ENCODE data around the gene EXOC4.

Gene EXOC4

DNA sequence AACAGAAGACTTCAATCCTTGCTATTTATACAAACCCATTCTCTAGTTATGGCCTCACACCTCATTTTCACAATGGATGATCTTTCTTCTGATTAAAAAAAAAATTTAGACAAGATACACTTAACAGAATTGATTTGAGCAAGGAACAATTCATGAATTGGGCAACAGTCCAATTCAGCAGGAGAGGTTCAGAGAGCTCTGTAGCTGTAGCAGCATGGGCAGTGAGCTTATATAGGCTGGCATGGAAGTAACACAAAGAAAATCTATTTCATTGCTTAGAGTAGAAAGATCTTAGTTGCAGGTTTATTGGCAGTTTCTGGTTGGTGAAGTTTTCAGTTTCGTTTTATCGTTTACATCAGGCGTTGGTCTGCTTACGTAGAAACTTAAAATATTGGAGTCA, 851.3 kb downstream of the EXOC4 start:
- TF ChIP-seq, protein P1, sequence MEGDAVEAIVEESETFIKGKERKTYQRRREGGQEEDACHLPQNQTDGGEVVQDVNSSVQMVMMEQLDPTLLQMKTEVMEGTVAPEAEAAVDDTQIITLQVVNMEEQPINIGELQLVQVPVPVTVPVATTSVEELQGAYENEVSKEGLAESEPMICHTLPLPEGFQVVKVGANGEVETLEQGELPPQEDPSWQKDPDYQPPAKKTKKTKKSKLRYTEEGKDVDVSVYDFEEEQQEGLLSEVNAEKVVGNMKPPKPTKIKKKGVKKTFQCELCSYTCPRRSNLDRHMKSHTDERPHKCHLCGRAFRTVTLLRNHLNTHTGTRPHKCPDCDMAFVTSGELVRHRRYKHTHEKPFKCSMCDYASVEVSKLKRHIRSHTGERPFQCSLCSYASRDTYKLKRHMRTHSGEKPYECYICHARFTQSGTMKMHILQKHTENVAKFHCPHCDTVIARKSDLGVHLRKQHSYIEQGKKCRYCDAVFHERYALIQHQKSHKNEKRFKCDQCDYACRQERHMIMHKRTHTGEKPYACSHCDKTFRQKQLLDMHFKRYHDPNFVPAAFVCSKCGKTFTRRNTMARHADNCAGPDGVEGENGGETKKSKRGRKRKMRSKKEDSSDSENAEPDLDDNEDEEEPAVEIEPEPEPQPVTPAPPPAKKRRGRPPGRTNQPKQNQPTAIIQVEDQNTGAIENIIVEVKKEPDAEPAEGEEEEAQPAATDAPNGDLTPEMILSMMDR (IDR thresholded peaks at IDR 0.05): no peak
- H3K27ac ChIP-seq: no peak overlapping the region
- no peak for DNase-seq
- H3K4me3 ChIP-seq: no peak overlapping the region
- H3K27me3 ChIP-seq: no peaks in the 10 kb centered on the region
- H3K4me1 ChIP-seq: no peaks in the 10 kb centered on the region
- no peaks in the 10 kb centered on the region for H3K9me3 ChIP-seq
- no peaks in the 10 kb centered on the region for H3K36me3 ChIP-seq
- intact Hi-C loops (cut with DNase I; ENCODE audit: low total_unique reads): no loop called here

DNA sequence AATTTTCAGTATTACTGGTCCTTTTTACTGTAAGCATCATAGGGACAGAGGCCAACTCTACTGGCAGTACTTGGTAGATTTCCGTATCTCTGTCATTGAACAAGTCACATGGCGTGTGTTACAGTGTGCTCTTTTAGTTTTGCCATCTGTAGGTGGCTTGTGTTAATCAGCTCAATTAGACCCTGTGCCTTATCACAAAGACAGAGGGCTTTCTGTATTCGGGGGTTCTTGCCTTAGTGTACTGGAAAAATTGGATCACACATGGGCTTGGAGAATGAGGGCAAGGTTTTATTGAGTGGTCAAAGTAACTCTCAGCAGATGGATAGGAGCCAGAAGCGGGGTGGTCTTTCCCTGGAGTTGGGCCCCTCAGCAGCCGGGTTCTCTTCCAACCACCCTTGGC, 853.0 kb downstream of the EXOC4 start:
- intact Hi-C loops (cut with DNase I; ENCODE audit: low total_unique reads): no loop called here
- Histone ChIP-seq H3K27ac (no peak overlapping the region), H3K27me3 (no peaks in the 10 kb centered on the region), H3K36me3 (no peaks in the 10 kb centered on the region), H3K4me3 (no peak overlapping the region), H3K4me1 (no peaks in the 10 kb centered on the region), H3K9me3 (no peaks in the 10 kb centered on the region)
- TF ChIP-seq, protein P1 (IDR thresholded peaks at IDR 0.05): no peak
- DNase-seq: no peak

GRCh38 chr7:134108802-134109201, 855.9 kb downstream of the EXOC4 start:
- H3K27ac ChIP-seq: no peak overlapping the region
- intact Hi-C loops (cut with DNase I; ENCODE audit: low total_unique reads): no loop called here
- TF ChIP-seq, protein P1 (IDR thresholded peaks at IDR 0.05): no peak
- H3K4me3 ChIP-seq: no peak overlapping the region
- DNase-seq: no peak
- no peaks in the 10 kb centered on the region for H3K36me3 ChIP-seq
- H3K27me3 ChIP-seq: no peaks in the 10 kb centered on the region
- H3K4me1 ChIP-seq: no peaks in the 10 kb centered on the region
- H3K9me3 ChIP-seq: no peaks in the 10 kb centered on the region

GRCh38 chr7:134113655-134114054, 860.8 kb downstream of the EXOC4 start:
- H3K9me3 ChIP-seq: no peaks in the 10 kb centered on the region
- H3K4me3 ChIP-seq: no peak overlapping the region
- DNase-seq: no peak
- TF ChIP-seq, protein P1 (IDR thresholded peaks at IDR 0.05): no peak
- H3K4me1 ChIP-seq: no peaks in the 10 kb centered on the region
- intact Hi-C loops (cut with DNase I; ENCODE audit: low total_unique reads): loop anchor here (2.0 kb wide), 1 partner anchor 15 kb away; no protein-coding TSS in a partner anchor
- H3K27ac ChIP-seq: no peak overlapping the region
- H3K27me3 ChIP-seq: no peaks in the 10 kb centered on the region
- H3K36me3 ChIP-seq: no peaks in the 10 kb centered on the region

DNA sequence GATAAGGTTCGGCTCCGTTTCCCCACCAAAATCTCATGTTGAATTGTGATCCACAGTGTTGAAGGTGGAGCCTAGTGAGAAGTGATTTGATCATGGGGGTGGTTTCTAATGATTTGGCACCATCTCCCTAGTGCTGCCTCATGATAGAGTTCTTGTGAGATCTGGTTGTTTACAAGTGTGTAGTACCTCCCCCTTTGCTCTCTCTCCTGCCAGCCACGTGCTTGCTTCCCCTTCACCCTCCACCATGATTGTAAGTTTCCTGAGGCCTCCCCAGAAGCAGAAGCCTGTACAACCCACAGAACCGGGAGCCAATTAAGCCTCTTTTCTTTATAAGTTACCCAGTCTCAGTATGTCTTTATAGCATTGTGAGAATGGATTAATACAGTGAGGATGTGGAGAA, 862.1 kb downstream of the EXOC4 start:
- H3K36me3 ChIP-seq: no peaks in the 10 kb centered on the region
- no peaks in the 10 kb centered on the region for H3K9me3 ChIP-seq
- no peaks in the 10 kb centered on the region for H3K4me1 ChIP-seq
- TF ChIP-seq, protein P1 (IDR thresholded peaks at IDR 0.05): no peak
- no peak overlapping the region for H3K4me3 ChIP-seq
- no peak for DNase-seq
- intact Hi-C loops (cut with DNase I; ENCODE audit: low total_unique reads): loop anchor here (2.0 kb wide), 1 partner anchor 16 kb away; no protein-coding TSS in a partner anchor
- H3K27me3 ChIP-seq: no peaks in the 10 kb centered on the region
- no peak overlapping the region for H3K27ac ChIP-seq
